GM19351 (cell line): ENCODE data around the gene NTPCR.
"Not testable (repeated sequence)": the region's sequence is repeated elsewhere in the genome, so short reads cannot be mapped to it uniquely, and the experiment has no call there.

ENCODE experiments used
- ATAC-seq: cut with Tn5 transposase; IDR thresholded peaks from one replicate; pipeline ENCODE4 v1.9.1; 2021; ENCODE audit warnings: mild to moderate bottlenecking, moderate library complexity; ENCODE audit not compliant: unreplicated experiment

NTPCR gene

DNA sequence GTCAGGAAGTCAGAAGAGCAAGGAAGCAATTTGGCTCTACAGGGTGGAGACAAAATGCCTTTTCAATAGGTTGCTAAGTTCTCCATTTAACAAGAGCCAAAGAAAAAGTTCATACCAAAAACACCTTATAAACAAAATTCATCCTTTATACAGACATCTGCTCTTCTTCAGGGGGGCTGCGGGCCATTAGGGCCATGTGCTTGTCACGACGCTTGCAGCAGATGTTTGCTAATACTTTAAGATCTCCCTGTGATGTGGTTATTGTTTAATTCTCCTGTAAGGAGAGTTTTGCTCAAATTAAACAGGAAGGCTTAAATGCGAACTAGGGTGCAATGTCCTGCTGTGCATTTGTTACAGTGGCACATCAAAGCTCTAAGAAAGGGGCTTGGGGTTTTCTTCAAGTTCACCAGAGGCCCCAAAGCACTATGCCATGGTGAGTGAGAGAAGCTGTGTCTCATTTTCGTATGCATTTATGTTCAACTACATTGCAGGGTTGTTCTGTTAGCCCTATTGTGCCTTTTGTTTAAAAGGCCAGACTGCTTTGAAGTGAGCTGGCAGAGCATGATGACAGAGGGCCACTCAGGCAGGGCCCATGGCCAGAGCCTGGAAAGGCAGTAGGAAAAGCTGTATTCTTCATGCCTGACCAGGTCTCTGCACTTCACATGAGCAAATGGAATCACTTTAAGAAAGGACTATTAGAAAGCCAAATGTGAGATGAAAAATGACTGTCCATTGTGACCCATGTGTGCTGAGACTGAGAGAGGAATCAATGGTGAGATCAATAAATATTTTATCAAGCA lies 24.8 kb upstream of the NTPCR start:
- ATAC-seq: no peak

DNA sequence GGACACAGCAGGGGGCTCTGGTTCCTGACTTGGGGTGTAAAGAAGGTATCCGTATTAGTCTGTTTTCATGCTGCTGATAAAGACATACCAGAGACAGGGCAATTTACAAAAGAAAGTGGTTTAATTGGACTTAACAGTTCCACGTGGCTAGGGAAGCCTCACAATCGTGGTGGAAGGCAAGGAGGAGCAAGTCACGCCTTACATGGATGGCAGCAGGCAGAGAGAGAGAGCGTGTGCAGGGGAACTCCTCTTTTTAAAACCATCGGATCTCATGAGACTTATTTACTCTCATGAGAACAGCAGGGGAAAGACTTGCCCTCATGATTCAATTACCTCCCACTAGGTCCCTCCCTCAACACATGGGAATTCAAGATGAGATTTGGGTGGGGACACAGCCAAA lies 23.2 kb upstream of the NTPCR start:
- not testable (repeated sequence) for ATAC-seq

DNA sequence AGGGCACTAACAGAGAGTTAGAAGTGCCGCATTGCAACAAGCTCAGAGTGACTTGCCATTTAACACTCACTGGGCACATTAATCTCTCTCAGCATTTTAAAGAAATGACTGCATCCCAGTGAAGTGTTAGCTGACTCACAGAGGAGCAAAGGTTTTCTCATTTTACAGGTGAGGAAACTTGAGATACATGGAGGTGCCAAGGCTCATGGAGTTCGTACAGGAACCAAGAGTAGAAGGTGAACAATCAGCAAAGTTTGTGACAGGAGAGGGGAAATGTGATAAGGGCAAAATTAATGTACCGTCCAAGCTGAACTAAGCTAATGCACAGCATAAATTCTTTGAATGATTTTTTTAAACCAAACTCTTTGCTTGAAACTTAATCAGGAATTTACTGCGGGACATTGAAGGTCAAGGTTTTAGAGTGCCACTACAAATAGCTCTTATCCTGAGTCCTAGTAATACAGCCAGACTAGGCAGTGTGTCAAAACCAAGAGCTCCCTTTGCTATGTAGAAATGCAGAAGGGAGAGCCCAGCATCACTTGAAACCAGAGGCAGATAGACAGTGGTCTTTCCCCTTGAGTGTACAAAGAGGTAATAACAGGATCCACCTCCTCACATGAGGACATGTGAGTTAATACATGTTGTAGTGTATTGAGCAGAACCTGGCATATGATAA lies 22.4 kb upstream of the NTPCR start:
- ATAC-seq: no peak

DNA sequence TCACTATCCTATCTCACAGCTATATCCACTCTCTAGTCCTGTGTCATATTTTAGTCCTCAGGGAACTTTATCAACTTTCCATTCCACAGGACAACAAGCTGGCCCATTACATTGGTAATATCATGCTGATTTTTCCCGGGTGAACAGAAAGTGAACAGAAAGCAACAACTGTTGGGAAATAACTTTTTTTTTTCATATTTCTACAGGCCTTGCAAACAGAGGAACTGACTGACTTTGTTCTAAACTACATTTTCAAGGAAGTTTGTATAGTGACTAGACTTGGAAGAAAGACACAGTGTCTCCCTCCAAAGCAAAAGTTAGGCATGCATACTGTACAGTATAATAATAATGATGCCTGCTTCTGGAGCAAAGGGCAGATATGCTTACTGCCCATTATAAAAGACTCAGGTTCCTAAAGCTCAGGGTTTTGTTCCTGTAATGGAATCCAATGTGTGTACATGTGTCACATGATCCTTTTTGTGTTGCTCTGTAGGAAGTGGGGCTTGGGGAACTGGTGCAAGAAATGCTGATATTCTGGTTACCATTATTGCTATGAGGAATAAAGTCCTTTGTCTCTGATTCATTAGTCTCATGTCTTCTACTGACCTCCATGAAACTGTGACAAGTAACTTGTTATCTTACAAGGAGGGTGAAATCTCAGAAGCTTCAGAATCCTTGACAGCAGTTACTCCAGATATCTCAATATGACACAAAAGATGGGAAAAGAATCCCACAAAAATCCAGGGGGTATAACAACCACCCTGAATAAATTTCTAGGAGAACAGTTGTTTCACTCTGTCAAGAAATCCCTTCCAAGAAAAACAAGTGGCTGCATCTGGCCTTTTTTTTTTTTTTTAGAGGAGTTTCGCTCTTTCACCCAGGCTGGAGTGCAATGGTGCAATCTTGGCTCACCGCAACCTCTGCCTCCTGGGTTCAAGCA lies 17.7 kb upstream of the NTPCR start:
- ATAC-seq: no peak

DNA sequence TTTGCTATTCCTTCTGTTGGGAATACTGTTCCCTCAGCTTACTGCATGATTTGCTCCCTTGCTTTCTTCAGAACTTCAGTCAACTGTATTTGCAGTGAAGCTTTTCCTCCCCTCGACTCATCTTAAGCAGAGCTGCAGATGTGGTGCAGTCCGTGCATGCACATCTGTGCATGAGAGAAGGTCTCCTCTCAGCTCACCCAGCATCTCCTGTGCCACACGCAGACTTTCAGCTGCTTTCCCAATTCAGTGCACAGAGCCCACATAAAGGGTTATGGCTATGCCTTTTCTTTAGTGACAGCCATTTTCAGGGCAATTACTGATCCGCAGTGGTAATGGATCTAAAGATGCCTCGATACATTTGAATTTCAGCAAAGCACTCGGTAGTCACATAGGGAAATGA lies 13.5 kb upstream of the NTPCR start:
- no peak for ATAC-seq

DNA sequence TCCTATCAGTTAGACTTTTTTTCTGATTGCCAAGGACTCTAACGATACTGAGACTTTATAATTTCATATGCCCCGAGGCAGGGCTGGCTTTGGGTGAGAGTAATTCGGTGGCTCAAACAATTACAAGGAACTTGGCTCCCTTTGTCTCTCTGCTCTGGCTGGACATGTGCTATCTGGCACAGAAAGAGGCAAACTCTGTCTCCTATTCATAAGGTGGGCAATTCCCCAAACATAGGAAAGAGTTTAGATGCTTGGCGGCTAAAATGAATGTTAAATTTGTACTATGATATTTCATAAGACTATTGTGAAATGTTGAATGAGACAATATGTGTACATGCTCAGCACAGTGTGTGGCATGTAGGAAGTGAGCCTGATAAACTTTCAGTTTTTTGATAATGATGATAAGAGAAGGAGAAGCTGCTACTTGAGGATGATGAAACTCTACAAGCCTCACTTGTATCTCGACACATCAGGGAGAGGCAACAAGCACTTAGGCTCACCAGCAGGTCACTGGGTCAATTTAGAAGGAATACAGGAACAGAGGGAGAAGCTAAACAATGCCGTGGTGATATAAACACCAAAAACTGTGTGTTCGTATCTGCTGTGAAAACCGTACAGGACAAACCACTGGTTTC lies 12.6 kb upstream of the NTPCR start:
- no peak for ATAC-seq

DNA sequence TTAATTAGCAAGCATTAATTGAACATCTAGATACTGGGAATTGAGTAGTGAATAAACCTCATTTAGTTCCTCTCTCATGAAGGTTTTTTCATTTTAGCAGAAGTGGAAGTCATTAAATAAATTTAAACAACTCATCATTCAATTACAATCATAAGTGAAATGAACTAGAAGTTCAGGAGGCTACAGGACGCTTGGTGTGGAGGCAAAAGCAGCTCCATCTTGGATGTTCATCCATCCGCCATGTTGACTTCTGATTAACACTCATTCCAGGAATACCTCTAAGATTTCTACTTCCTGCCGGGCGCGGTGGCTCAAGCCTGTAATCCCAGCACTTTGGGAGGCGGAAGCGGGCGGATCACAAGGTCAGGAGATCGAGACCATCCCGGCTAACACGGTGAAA lies 11.5 kb upstream of the NTPCR start:
- no peak for ATAC-seq

DNA sequence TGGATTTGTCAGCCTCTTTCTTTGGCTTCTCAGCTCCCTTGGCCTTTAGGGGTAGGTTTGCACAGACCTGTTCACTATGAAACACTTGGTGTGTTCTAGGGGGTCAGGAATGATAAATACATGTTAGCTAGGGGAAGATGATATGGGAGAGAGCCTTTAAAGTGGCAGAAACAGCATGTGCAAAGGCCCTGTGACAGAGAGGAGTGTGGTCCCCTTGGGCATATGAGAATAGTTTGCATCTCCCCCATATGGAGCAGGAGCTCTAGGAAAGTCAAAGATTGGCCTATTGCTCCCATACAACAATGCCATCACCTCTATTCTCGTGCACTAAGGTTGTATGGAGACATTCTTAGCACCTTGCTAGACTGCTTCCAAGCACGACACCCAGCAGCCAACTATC lies 10.7 kb upstream of the NTPCR start:
- ATAC-seq: no peak

DNA sequence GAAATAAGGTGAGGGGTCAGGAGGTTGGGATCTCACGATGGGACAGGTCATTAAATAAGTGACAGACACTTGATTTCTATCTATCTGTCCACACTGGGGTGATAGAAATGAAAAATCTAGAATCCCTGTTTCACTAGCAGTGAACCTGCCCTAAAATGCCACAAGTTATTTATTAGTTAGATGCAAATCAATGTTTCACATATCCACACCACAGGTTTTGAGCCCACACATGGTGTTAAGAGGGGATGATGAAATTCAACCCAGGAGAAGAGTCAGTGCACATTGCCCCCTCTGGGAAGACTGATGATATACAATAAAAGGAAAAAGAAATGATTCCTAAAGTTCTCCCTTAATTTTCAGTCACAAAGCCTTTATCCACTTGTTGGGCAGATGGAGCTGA lies 10.1 kb upstream of the NTPCR start:
- ATAC-seq: no peak

DNA sequence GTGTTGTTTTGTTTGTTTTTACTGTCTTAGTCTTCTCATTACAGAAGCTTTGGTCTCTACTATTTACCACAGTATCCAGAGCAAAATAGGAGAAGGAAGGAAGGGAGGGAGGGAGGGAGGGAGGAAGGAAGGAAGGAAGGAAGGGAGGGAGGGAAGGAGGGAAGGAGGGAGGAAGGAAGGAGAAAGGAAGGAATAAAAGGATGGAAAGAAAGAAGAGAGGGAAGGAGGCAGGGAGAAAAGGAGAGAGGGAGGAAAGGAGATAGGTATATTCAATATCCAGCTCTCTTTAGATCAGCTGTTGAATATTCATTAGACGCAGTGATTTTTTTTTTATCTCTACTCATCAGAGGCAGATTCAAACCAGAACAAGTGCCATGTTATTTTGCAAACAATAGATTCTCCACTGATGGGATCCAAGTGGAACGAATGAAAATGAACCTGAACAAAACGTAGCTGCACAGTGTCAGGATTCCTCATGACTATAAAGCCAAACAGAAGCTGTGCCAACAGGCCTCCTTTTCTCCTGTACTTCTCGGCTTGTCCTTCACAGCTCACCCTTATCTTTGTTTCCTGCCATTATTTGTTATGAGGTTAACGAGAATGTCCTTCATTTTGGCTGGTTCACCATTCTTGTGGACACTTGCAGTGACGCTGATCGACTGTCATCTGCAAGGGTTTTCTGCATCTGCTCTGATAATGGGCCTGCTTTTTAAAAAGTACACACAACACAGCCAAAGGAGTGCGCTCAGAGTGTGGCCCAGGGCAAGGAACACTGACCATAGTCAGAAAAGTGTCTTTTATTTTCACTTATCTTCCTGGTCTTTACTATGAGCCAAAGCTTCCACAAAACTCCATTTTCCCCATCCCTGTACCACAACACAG lies 7.8 kb upstream of the NTPCR start:
- no peak for ATAC-seq

DNA sequence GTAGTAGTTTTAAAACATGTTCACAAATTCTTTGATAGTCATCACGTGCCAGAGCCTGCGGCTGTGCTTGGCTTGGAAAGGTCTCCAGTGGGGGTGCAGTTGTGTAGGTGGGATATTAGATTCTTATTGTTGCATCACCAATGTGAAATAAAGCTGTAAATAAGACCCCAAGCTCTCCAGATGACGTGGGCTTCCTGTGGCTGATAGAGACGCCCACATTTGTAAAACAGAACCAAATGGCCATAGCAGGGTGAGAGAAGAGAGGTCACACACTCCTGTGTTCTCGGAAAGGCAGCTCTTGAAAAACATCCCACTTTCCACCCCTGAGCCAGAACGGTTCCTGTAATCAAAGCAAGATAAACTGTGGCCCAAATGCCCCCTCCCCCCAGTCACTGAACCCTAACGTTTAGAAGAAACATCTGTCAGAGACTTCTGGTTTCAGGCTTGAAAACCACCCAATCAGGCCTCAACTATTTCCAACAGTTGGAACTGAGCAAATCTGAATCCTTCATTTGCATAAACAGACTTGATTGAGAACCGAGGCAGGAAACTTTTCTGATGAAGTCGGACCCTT lies 6.6 kb upstream of the NTPCR start:
- peak; percentile 74 for ATAC-seq

DNA sequence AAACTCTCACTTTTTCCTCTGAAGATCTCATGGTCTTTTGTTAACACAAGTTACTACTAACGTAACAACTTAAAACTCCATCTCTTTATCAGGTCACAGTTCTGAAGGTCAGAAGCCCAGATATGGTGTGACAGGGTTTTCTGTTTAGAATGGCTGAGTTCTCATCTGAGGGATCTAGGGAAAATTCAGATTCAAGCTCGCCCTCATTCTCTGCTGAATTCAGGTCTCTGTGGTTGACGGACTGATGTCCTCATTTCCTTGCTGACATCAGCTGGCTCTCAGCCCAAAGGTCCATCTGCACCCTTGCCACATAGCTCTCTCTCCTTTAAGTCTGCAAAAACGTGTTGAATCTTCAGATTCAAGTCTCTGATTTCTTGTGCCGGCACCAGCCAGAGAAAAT lies 6.1 kb upstream of the NTPCR start:
- peak; percentile 19 for ATAC-seq

DNA sequence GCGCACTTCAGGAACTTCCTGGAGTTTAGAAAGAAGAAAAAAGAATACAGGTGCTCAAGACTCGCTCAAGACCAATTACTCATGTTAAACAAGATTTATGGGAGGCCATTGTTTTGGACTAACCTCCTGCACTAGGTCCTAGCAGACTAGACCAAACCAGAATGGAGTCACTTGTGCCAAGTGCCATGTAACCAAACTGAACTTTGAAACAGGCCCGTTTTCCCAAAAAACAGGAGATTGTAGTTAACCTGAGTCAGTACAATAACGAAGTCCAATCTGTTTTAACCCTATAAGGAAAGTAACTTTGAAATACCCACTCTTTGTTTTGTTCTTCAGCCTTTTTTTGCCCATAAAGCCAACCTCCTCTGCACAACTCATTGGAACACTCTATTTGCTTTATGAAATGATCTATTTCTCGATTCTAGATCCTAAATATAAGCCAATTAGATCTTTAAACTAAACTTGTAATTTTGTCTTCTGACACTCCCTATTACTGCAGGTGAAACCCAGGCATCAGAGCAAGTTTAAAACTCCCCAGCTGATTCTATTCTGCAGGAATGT lies 695 bp upstream of the NTPCR start:
- no peak for ATAC-seq

DNA sequence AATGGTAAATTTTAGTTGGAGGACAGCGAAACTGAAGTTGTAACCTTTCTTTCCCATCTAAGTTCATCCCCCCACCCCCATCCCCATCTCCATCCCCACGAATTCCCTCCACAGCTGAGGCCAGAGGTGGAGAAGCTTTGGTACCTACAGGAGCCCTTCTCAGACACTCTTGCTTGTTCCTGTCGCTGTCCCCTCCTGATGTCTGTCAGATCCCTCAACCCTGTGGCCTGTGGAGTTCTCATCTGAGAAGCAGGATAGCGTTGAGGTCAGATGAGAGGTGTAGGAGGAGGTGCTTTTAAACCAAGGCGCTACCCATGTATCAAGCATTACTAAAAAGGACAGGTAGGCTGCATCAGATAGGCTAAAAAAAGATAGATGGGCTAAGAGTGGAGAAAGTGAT lies 769 bp downstream of the NTPCR start:
- peak; percentile 21 for ATAC-seq

DNA sequence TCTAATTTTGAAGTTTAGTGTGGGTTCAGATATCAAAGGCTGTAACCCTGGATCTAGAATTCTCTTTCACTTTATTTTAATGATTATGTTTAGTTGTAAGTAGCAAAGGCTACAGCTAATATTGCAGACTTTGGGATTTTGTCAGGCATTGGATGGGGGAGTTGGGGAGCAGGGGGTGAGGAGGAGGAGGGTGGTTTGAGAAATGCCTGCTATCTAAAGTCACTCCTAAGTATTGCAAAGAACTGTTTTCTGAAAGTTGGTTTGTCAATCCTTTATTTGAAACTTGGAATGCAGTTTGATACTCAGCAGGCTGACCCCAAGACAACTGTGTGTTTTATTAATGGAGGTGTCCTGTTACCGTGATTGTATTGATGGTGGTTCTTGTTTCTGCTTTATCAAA lies 1.2 kb downstream of the NTPCR start:
- no peak for ATAC-seq

DNA sequence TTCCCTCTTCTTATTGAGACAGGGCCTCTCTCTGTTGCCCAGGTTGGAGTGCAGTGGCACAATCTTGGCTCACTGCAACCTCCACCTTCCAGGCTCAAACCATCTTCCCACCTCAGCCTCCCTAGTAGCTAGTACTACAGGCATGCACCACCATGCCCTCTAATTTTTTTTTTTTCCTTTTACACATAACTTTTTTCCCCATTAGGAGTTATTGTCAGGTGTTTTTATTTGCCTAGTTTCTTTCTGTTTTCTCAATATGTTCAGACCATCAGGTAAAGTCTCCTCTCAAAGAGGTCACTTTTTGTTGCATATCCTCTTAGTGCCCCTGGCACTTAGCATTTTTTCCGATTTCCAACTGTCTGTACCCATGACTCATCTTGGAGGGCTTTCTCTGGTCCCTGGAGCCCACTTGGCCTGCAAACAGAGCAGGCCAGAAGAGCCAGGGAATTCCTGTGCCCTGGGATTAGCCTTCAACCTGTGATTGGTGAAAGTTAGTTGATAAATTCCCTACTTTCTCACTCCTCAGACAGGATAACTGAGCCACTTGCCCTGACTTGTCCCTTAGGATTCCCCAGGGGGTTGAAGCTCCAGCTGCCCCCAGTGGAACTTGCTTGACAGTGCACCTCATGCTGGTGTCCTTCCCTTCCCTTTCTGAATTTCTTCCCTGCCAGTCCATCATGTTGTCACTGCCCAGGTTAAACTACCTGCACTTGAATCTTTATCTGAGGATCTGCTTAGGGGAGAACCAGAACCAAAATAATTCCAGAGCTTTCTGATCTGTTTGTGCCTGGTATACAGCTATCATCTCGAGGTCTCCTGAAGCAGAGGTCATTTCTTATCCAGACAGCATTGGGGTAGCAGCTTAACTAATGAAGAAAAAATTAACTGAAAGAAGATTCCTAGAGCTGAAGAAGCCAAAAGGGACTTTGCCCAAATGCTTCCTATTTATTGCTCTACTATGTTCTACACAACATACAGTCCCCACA lies 2.4 kb downstream of the NTPCR start:
- peak; percentile 53 for ATAC-seq

DNA sequence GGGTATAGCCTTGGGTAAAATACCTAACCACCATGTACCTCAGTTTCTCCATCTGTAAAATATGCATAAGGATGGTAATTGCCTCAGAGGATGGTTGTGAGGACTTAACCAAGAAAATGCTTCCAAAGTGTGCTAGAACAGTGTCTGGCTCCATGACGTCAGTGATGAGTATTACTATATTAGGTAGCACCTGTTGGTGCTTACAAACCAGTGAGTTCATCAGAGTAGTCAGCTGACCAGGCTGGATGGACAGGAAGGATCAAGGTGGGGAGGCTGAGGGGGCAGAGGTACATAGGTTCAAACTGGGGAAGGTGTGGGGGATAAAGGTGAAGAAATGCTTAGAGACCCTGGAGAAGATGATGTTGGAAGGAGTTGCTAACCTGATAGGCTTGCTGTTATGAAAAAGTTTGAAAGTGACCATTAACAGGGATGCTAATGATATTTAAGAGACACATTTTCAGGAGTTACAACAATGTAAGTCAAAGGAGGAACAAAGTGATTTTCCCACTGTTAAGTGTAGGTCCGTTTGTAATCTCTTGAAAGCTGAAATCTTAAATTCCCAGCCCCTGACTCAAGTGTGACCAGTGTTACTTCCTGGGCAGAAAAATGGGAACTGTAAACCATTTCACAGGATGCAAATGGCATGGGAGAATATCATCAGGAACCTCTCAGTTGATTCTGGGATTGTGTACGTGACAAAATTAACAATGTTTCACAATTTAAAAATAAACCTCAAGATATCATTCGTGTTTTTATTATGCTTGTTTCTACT lies 4.4 kb downstream of the NTPCR start:
- ATAC-seq: no peak
